Measurements from ENCODE around the gene NOD2. TPM values are rescaled to one million over a fixed set of nuclear protein-coding genes. Genes with fewer than 3 reads are reported as not detected.

The NOD2 gene
- 0.07 and 0.46 TPM in 2 replicates for total RNA-seq

DNA sequence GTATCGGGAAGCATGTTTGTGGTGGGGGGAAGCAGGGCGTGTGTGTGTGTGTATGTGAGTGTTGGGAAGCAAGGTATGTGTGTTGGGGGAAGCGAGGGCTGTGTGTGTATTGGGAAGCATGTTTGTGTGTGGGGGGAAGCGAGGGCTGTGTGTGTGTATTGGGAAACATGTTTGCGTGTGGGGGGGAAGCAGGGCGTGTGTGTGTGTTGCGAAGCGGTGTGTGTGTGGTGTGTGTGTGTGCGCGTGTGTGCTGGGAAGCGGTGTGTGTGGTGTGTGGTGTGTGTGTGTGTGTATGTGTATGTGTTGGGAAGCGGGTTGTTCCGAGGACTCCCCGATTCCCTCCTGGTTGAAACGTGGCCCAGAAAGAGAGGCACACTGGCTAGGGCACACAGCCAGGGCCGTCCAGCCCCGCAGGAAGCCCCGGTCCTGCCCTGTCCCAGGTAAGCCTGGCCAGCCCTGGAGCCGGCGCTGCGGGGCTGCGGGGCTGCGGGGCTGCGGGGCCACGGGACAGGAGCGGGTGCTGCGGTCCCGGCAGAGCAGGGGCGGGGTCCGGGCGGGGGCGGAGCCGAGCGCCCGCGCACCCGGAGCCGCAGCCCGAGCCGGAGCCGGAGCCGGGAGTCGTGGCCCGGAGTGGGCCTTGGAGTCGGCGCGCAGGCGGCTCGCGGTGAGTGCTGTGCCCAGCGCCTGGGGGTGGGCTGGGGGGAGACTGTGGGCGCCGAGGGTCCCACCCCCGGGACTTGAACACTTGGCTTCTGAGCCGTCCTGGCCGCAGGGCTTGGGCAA lies at the start of gene NOD2:
Gene NOD2, plus strand, starts transcription at position 608 of the 783 bp plus-strand sequence. CDS start 5,890 bp downstream, outside the sequence.
- TF ChIP-seq, protein P1, sequence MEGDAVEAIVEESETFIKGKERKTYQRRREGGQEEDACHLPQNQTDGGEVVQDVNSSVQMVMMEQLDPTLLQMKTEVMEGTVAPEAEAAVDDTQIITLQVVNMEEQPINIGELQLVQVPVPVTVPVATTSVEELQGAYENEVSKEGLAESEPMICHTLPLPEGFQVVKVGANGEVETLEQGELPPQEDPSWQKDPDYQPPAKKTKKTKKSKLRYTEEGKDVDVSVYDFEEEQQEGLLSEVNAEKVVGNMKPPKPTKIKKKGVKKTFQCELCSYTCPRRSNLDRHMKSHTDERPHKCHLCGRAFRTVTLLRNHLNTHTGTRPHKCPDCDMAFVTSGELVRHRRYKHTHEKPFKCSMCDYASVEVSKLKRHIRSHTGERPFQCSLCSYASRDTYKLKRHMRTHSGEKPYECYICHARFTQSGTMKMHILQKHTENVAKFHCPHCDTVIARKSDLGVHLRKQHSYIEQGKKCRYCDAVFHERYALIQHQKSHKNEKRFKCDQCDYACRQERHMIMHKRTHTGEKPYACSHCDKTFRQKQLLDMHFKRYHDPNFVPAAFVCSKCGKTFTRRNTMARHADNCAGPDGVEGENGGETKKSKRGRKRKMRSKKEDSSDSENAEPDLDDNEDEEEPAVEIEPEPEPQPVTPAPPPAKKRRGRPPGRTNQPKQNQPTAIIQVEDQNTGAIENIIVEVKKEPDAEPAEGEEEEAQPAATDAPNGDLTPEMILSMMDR (IDR thresholded peaks at IDR 0.05; ENCODE audit: insufficient read depth, low read length, poor library complexity, severe bottlenecking), result no peak
- DNase-seq (ENCODE audit: low read depth), result no peak
- H3K36me3 ChIP-seq (ENCODE audit: control insufficient read depth, insufficient read depth, low read length), result no peaks in the 10 kb centered on the region
- peaks cover 18% of the 10 kb centered on the region for H3K27me3 ChIP-seq (ENCODE audit: control insufficient read depth, insufficient read depth, low read length)
- H3K4me3 ChIP-seq (ENCODE audit: low read depth, low read length), result no peak within 1 kb of the TSS

DNA sequence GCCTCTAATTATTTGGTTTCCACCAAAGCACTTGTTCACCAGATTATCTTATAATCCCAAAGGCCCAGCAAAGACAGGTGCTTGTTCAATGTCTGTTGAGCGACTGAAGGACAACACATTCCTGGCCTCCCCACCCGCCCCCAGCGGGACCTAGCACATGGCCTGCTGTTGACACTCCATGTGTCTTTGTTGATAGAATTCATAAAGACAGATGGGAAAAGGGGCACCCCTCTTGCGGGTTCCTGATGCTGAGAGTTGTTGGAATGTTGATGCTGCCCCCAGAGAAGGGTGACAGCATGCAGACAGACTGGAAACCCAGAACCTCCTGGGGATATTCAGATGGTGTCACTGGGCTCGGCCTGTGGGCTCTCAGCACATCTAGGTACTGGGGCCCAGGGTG lies 49.2 kb upstream of the NOD2 start:
- H3K27me3 ChIP-seq (ENCODE audit: control insufficient read depth, insufficient read depth, low read length), result peaks cover 3% of the 10 kb centered on the region
- TF ChIP-seq, protein P1 (IDR thresholded peaks at IDR 0.05; ENCODE audit: insufficient read depth, low read length, poor library complexity, severe bottlenecking), result no peak

DNA sequence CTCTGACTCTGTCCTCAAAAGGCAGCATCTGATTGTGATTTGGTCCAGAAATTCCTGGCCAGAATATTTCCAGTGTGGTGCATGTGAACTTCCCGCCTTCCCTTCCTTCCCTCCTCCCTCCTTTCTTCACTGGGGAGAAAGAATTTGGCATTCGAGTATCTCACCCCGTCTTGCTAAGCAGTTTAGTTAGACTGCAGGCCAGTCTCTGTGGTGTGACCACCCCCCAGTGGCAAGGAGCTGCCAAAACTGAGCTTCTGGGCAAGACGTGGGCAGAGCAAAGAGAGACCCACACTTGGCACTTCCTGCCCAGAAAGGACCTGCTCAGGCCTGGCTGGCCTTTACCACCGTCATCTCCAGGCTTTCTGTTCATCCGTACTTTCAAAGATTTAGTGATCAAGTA lies 48.7 kb upstream of the NOD2 start:
- TF ChIP-seq, protein P1 (IDR thresholded peaks at IDR 0.05; ENCODE audit: insufficient read depth, low read length, poor library complexity, severe bottlenecking), result peak; percentile 52
- Histone ChIP-seq H3K36me3 (ENCODE audit: control insufficient read depth, insufficient read depth, low read length) (no peaks in the 10 kb centered on the region), H3K27me3 (ENCODE audit: control insufficient read depth, insufficient read depth, low read length) (peaks cover 3% of the 10 kb centered on the region), H3K4me3 (ENCODE audit: low read depth, low read length) (no peak overlapping the region)
- DNase-seq (ENCODE audit: low read depth), result no peak

More for the DNA sequence above, 49.2 kb upstream of the NOD2 start:
- DNase-seq (ENCODE audit: low read depth), result no peak
- no peak overlapping the region for H3K4me3 ChIP-seq (ENCODE audit: low read depth, low read length)
- no peaks in the 10 kb centered on the region for H3K36me3 ChIP-seq (ENCODE audit: control insufficient read depth, insufficient read depth, low read length)

DNA sequence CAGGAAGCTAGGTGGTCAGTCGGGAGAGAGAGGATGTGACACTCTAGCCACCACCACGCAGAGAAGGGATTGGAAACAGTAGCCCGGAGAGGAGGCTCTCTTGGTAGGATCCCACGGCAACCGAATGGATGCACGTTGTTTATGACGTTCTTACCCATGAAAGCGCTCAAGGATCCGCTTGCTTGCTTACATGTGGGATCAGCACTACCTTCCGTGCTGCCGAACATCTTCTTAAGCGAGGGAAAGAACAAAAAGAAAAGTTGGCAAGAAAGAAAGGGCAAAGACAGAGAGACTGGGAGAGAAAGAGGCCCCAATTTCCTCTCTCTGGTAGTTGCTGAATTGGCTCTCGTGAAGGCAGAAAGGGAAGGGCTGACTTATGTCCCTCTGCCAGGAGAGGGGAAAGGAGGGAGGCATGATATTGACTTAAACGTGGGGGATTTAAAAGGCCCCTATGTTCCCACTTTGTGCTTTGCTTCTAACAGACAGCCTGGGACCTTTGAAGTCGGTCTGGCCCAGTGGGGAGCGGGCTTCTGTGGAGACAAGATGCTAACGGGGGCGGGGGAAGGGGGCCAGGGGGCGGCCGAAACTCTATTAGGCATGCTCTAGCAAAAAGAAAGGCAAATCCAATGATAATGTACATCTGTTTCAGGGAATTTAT lies 47.7 kb upstream of the NOD2 start:
- DNase-seq (ENCODE audit: low read depth), result no peak
- Histone ChIP-seq H3K36me3 (ENCODE audit: control insufficient read depth, insufficient read depth, low read length) (no peaks in the 10 kb centered on the region), H3K27me3 (ENCODE audit: control insufficient read depth, insufficient read depth, low read length) (peaks cover 3% of the 10 kb centered on the region), H3K4me3 (ENCODE audit: low read depth, low read length) (no peak overlapping the region)
- TF ChIP-seq, protein P1 (IDR thresholded peaks at IDR 0.05; ENCODE audit: insufficient read depth, low read length, poor library complexity, severe bottlenecking), result no peak

DNA sequence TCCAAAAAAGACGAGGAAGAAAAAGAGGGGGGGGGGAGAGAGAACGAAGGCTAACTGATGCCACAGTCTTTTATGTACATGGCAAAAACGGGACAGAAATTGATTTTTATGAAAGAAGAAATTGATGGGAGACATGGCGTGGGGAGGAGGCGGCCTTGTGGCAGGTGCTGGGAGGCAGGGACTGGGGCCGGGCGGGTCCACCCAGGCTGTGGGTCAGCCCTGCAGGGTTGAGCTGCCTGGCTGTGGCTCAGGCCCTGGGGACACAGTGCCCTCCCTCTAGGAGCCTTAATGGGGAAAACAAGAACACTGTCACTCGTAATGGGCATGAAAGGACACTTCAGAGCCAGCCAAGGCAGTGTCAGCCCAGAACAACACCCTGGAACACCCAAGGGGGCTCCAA lies 47.1 kb upstream of the NOD2 start:
- Histone ChIP-seq H3K36me3 (ENCODE audit: control insufficient read depth, insufficient read depth, low read length) (no peaks in the 10 kb centered on the region), H3K4me3 (ENCODE audit: low read depth, low read length) (no peak overlapping the region), H3K27me3 (ENCODE audit: control insufficient read depth, insufficient read depth, low read length) (peaks cover 3% of the 10 kb centered on the region)
- no peak for DNase-seq (ENCODE audit: low read depth)
- TF ChIP-seq, protein P1 (IDR thresholded peaks at IDR 0.05; ENCODE audit: insufficient read depth, low read length, poor library complexity, severe bottlenecking), result no peak

Measured in kidney epithelial cell (primary cell).